Large intestine (tissue), 3 donors: Measurements from ENCODE around the gene RET. TPM values are rescaled to one million over a fixed set of nuclear protein-coding genes. Genes with fewer than 3 reads are reported as not detected.
A peak's percentile ranks its signal among the peaks of the same experiment; 100 is the strongest.

Experiments
- DNase-seq, 2 donors: peaks; one replicate each; pipeline versions ENCODE4 v3.0.0 to v3.0.0-alpha.2; 2013
- H3K27ac ChIP-seq: one replicate; pipeline ENCODE4 v1.5.1; 2013; ENCODE audit warnings: low read length
- H3K27me3 ChIP-seq: 2 replicates; pipeline ENCODE4 v1.6.1; 2013; ENCODE audit warnings: low read length; ENCODE audit not compliant: control insufficient read depth, insufficient read depth
- H3K36me3 ChIP-seq: 2 replicates; pipeline ENCODE4 v1.6.1; 2013; ENCODE audit warnings: low read length; ENCODE audit not compliant: control insufficient read depth, insufficient read depth
- H3K4me1 ChIP-seq: one replicate; pipeline ENCODE4 v1.6.1; 2013; ENCODE audit warnings: low read length; ENCODE audit not compliant: control insufficient read depth, insufficient read depth
- H3K4me3 ChIP-seq: one replicate; pipeline ENCODE4 v1.5.1; 2013; ENCODE audit warnings: low read length
- H3K9me3 ChIP-seq: one replicate; pipeline ENCODE4 v1.6.1; 2013; ENCODE audit warnings: mild to moderate bottlenecking, low read depth, low read length, moderate library complexity; ENCODE audit not compliant: control insufficient read depth
- WGBS: methylation state at CpG from one replicate; pipeline ENCODE4 v1.1.5; 2013; ENCODE audit warnings: low lambda C conversion rate; ENCODE audit not compliant: insufficient coverage; 5-methylcytosine and 5-hydroxymethylcytosine counted together
- polyA plus RNA-seq: library from polyadenylated mRNA; unstranded; fragments of 120-200 nt; gene quantifications from one replicate; pipeline ENCODE4 v1.2.1, GENCODE V29; 2013

The RET gene
- polyA plus RNA-seq, 1 donor = 20.1 TPM

GRCh38 chr10:43172645-43173044 is 95.8 kb downstream of the RET start:
- no CpG with 5 or more reads among the region's 5 CpGs for WGBS
- no peak for DNase-seq
- no peaks in the 10 kb centered on the region for H3K4me1 ChIP-seq
- H3K9me3 ChIP-seq = no peaks in the 10 kb centered on the region
- no peak overlapping the region for H3K27ac ChIP-seq
- H3K36me3 ChIP-seq = peaks cover 25% of the 10 kb centered on the region
- no peak overlapping the region for H3K4me3 ChIP-seq
- H3K27me3 ChIP-seq = no peaks in the 10 kb centered on the region

GRCh38 chr10:43173120-43173519 is 96.3 kb downstream of the RET start:
- Histone ChIP-seq H3K4me3 (no peak overlapping the region), H3K27ac (no peak overlapping the region), H3K27me3 (no peaks in the 10 kb centered on the region), H3K4me1 (no peaks in the 10 kb centered on the region), H3K9me3 (no peaks in the 10 kb centered on the region), H3K36me3 (peaks cover 28% of the 10 kb centered on the region)
- no peak for DNase-seq
- no CpG with 5 or more reads among the region's 1 CpG for WGBS

- Histone ChIP-seq H3K4me3 (no peak overlapping the region), H3K27me3 (no peaks in the 10 kb centered on the region), H3K36me3 (peaks cover 31% of the 10 kb centered on the region), H3K4me1 (no peaks in the 10 kb centered on the region), H3K9me3 (peaks cover 4% of the 10 kb centered on the region), H3K27ac (no peak overlapping the region)
- WGBS = no CpG with 5 or more reads among the region's 6 CpGs
- peak in 1 of 2 donors; percentile 34 for DNase-seq
Observed at GRCh38 chr10:43174969-43175368, 98.1 kb downstream of the RET start.

- Histone ChIP-seq H3K36me3 (peaks cover 37% of the 10 kb centered on the region), H3K9me3 (peaks cover 4% of the 10 kb centered on the region), H3K27me3 (no peaks in the 10 kb centered on the region), H3K4me3 (no peak overlapping the region), H3K27ac (no peak overlapping the region), H3K4me1 (no peaks in the 10 kb centered on the region)
- no CpG with 5 or more reads among the region's 3 CpGs for WGBS
- no peak for DNase-seq
Observed at GRCh38 chr10:43176271-43176670, 99.4 kb downstream of the RET start.

- no peak for DNase-seq
- Histone ChIP-seq H3K4me1 (no peaks in the 10 kb centered on the region), H3K36me3 (peaks cover 35% of the 10 kb centered on the region), H3K27ac (no peak overlapping the region), H3K4me3 (no peak overlapping the region), H3K27me3 (no peaks in the 10 kb centered on the region), H3K9me3 (peaks cover 4% of the 10 kb centered on the region)
- no CpG with 5 or more reads among the region's 1 CpG for WGBS
Observed at GRCh38 chr10:43177595-43177994, 100.7 kb downstream of the RET start.

Other genes starting within 250 kb of the RET start
- gene CSGALNACT2, start 61.4 kb downstream of the RET start, polyA plus RNA-seq = 18.2 TPM
- gene RASGEF1A, start 190.0 kb downstream of the RET start, polyA plus RNA-seq = 1.5 TPM